Spleen (tissue), 11 donors: ENCODE results near the gene RELCH. TPM values are rescaled to one million over a fixed set of nuclear protein-coding genes. Genes with fewer than 3 reads are reported as not detected.

Experiments
- DNase-seq: peaks from one replicate; pipeline ENCODE4 v3.0.0-alpha.2; 2020
- H3K27ac ChIP-seq, 8 donors: fragments of 200-600 bp; sonication (generic) in 7 of 8; 1 replicate in 4 of 8; 2 replicates in 4 of 8; pipeline versions ENCODE4 v1.5.0 to v1.8.0; 2016 to 2021; ENCODE audit warnings: inconsistent platforms in 4 of 8, mild to moderate bottlenecking in 4 of 8, moderate library complexity in 1 of 8
- H3K27me3 ChIP-seq, 7 donors: fragments of 200-600 bp; sonication (generic) in 6 of 7; replicated peaks in 1 of 7; 1 replicate in 4 of 7; 2 replicates in 3 of 7; pipeline versions ENCODE4 v1.5.0 to v1.8.0; 2016 to 2021; ENCODE audit warnings: inconsistent platforms in 3 of 7, mild to moderate bottlenecking in 1 of 7
- H3K36me3 ChIP-seq, 6 donors: fragments of 200-600 bp; sonication (generic) in 5 of 6; 1 replicate in 4 of 6; 2 replicates in 2 of 6; pipeline versions ENCODE4 v1.5.0 to v1.8.0; 2016 to 2021; ENCODE audit warnings: inconsistent platforms in 2 of 6
- H3K4me1 ChIP-seq, 6 donors: fragments of 200-600 bp; sonication (generic) in 5 of 6; 1 replicate in 3 of 6; 2 replicates in 3 of 6; pipeline versions ENCODE4 v1.5.0 to v1.8.0; 2016 to 2021; ENCODE audit warnings: inconsistent platforms in 3 of 6
- H3K4me3 ChIP-seq, 8 donors: fragments of 200-600 bp; sonication (generic) in 7 of 8; 1 replicate in 4 of 8; 2 replicates in 4 of 8; pipeline versions ENCODE4 v1.5.0 to v1.8.0; 2016 to 2021; ENCODE audit warnings: inconsistent platforms in 4 of 8, mild to moderate bottlenecking in 4 of 8, moderate library complexity in 2 of 8
- H3K9me3 ChIP-seq, 8 donors: fragments of 200-600 bp; sonication (generic) in 7 of 8; 1 replicate in 4 of 8; 2 replicates in 4 of 8; pipeline versions ENCODE4 v1.5.0 to v1.8.0; 2016 to 2021; ENCODE audit warnings: inconsistent platforms in 4 of 8
- POLR2A ChIP-seq, 3 donors: fragments of 450-650 bp; IDR thresholded peaks; one replicate each; pipeline ENCODE4 v1.5.1; 2017; ENCODE audit warnings: antibody characterized with exemption in 3 of 3, mild to moderate bottlenecking in 1 of 3
- POLR2AphosphoS5 ChIP-seq, 3 donors: sonication (generic); formaldehyde crosslinking; IDR thresholded peaks; one replicate each; pipeline ENCODE4 v1.5.1; 2017; ENCODE audit warnings: antibody characterized with exemption in 3 of 3
- WGBS, 5 donors: extraction: QIAGEN DNeasy Blood & Tissue Kit in 3 of 5; methylation state at CpG; one replicate each; pipeline versions ENCODE4 v1.1.5 to v1.1.7; 2013 to 2018; 5-methylcytosine and 5-hydroxymethylcytosine counted together
- intact Hi-C: fragments of 100-400 bp; cut with DNase I; formaldehyde crosslinking; loops from one replicate; pipeline ENCODE4 v1.15.0; 2023; ENCODE audit warnings: low total_unique reads
- polyA plus RNA-seq, 3 donors: library from polyadenylated mRNA; stranded (reverse); fragments of 200-250 nt; gene quantifications; one replicate each; pipeline ENCODE4 v1.2.1, GENCODE V29; 2013
- total RNA-seq, 7 donors: library from RNA; depleted of rRNA in 3 of 7; stranded (reverse); fragments of >200 nt in 3 of 7; fragmentation: NEBNext Ultra II Directional in 4 of 7; extraction: Animal tissue kit (Norgen Biotek cat#: 25700) in 4 of 7; gene quantifications; one replicate each; pipeline versions ENCODE4 v1.1.0 to v1.2.1, GENCODE V29; 2016 to 2021
- TF ChIP-seq, protein P1 (sequence below), 11 experiments: fragments of 200-600 bp in 7 of 11; fragments of 450-650 bp in 4 of 11; sonication (generic) in 4 of 11; IDR thresholded peaks in 8 of 11; conservative IDR thresholded peaks in 3 of 11; 1 replicate in 7 of 11; 2 replicates in 4 of 11; pipeline versions ENCODE4 v1.4.0 to v1.8.0; 2016 to 2021; ENCODE audit warnings: antibody characterized with exemption in 11 of 11, inconsistent platforms in 4 of 11, mild to moderate bottlenecking in 1 of 11
- donor health status: healthy with polysubstance abuse.
- donor health status: DM: no; HTN: no; CAD: no; lungs with moderate emphysema.
- donor health status: DM: no; HTN: no; CAD: no.
- donor health status: Bipolar disorder and iron deficiency.
- donor health status: healthy.
- donor health status: DM: no; HTN: no; CAD: no.
- donor health status: DM: yes; HTN: yes; CAD: no.

RELCH gene
- total and polyA plus RNA-seq, 10 donors, result 11.8 to 75.1 (median 49.3) TPM

DNA sequence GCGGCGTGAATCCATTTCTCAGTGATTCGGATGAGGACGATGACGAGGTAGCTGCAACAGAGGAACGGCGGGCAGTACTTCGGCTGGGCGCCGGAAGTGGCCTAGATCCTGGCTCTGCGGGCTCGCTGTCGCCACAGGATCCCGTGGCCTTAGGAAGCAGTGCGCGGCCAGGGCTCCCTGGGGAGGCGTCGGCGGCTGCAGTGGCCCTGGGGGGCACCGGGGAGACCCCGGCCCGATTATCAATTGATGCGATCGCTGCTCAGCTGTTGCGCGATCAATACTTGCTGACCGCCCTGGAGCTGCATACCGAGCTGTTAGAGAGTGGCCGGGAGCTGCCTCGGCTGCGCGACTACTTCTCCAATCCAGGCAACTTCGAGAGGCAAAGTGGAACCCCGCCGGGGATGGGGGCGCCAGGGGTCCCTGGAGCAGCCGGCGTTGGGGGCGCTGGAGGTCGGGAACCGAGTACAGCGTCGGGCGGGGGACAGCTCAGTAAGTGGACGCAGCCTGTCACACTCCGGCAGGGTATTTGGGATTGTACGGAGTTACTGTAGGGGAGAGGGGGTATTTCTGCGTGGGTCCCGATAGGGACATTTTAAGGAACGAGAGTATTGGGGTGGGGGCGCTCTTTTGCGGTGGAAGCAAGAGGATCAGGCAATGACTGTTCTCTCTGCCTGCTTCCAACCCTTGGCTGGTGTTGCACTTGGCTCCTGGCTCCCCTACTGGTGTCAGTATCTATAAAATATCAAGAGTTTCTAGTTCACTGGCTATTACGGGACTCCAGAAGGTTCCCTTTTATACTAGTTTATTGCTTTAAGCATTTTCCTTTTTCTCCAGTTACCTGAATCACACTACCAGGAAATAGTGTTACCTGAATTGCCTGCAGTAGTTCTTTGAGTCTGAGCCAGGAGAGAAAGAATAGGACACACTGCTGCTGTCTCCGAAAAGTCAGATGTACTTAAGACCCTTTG, 772 bp downstream of the RELCH start:
- DNase-seq, result no peak
- no peaks in the 10 kb centered on the region for H3K36me3 ChIP-seq
- WGBS, 5 donors, result 1 to 2% (median 1%) methylated on average over 23 to 54 of the region's 54 CpGs
- peak overlapping the region; percentile 91 to 100 (median 99) for H3K4me3 ChIP-seq
- intact Hi-C loops, result loop anchor here (5.0 to 10.0 kb wide), 2 partner anchors 59 to 337 kb away; partner anchors contain the start of gene ZCCHC2
- peak overlapping the region; percentile 50 to 91 (median 88) for H3K27ac ChIP-seq
- H3K9me3 ChIP-seq, result no peaks in the 10 kb centered on the region
- TF ChIP-seq, protein P1, sequence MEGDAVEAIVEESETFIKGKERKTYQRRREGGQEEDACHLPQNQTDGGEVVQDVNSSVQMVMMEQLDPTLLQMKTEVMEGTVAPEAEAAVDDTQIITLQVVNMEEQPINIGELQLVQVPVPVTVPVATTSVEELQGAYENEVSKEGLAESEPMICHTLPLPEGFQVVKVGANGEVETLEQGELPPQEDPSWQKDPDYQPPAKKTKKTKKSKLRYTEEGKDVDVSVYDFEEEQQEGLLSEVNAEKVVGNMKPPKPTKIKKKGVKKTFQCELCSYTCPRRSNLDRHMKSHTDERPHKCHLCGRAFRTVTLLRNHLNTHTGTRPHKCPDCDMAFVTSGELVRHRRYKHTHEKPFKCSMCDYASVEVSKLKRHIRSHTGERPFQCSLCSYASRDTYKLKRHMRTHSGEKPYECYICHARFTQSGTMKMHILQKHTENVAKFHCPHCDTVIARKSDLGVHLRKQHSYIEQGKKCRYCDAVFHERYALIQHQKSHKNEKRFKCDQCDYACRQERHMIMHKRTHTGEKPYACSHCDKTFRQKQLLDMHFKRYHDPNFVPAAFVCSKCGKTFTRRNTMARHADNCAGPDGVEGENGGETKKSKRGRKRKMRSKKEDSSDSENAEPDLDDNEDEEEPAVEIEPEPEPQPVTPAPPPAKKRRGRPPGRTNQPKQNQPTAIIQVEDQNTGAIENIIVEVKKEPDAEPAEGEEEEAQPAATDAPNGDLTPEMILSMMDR (IDR thresholded peaks at IDR 0.05 in 8 of 11, conservative IDR thresholded peaks at IDR 0.05 in 3 of 11), result peak in 1 of 11 experiments; percentile 1
- TF ChIP-seq POLR2A (IDR thresholded peaks at IDR 0.05), result no peak
- H3K4me1 ChIP-seq, result peaks cover 33 to 86% (median 65%) of the 10 kb centered on the region in 6 donors
- no peaks in the 10 kb centered on the region for H3K27me3 ChIP-seq

DNA sequence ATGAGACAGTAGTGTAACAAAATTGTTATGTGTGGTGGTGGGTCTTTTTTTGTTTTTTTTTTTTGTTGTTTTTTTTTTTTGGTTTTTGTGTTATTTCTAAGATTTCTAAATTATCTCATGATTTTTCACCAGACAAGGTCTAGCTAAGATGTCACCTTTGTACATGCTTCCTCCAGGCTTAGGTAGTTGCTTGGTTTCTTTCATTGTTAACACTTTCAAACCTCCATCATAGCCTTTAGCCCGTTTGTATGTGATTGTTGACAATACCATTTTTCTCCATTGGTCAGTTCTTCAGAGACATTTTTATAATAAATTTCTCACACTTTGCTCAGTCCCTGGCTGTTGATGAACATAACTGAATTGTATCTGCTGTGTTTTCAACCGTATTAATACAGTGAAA, 2.2 kb downstream of the RELCH start:
- WGBS, 5 donors, result 39 to 48% (median 40%) methylated on average over 2 of the region's 2 CpGs
- no peaks in the 10 kb centered on the region for H3K36me3 ChIP-seq
- no peaks in the 10 kb centered on the region for H3K9me3 ChIP-seq
- H3K27me3 ChIP-seq, result no peaks in the 10 kb centered on the region
- intact Hi-C loops, result loop anchor here (5.0 to 10.0 kb wide), 2 partner anchors 58 to 336 kb away; partner anchors contain the start of gene ZCCHC2
- no peak overlapping the region for H3K27ac ChIP-seq
- H3K4me3 ChIP-seq, result peak overlapping the region in 7 of 8 donors; percentile 91 to 100 (median 99)
- TF ChIP-seq POLR2AphosphoS5 (IDR thresholded peaks at IDR 0.05) (no peak), POLR2A (IDR thresholded peaks at IDR 0.05) (no peak)
- TF ChIP-seq, protein P1 (IDR thresholded peaks at IDR 0.05 in 8 of 11, conservative IDR thresholded peaks at IDR 0.05 in 3 of 11), result no peak
- DNase-seq, result no peak
- H3K4me1 ChIP-seq, result peaks cover 36 to 90% (median 72%) of the 10 kb centered on the region in 6 donors

DNA sequence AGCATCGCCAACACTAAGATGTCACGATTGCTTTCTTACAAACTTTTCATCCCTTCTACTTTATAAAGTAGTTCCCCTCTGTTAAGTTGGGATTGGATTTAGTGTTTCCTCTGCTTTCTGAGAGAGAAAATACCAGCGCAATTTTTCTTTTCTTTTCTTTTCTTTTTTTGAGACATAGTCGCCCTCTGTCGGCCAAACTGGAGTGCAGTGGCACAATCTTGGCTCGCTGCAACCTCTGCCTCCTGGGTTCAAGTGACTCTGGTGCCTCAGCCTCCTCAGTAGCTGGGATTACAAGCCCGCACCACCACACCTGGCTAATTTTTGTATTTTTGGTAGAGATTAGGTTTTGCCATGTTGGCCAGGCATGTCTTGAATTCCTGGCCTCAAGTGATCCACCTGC, 9.0 kb downstream of the RELCH start:
- intact Hi-C loops, result no loop called here
- 91 to 97% (median 92%) methylated on average over 7 of the region's 7 CpGs for WGBS, 5 donors
- no peaks in the 10 kb centered on the region for H3K27me3 ChIP-seq
- peaks cover 7 to 96% (median 58%) of the 10 kb centered on the region in 6 donors for H3K4me1 ChIP-seq
- TF ChIP-seq POLR2AphosphoS5 (IDR thresholded peaks at IDR 0.05) (no peak), POLR2A (IDR thresholded peaks at IDR 0.05) (no peak)
- TF ChIP-seq, protein P1 (IDR thresholded peaks at IDR 0.05 in 8 of 11, conservative IDR thresholded peaks at IDR 0.05 in 3 of 11), result no peak
- no peak overlapping the region for H3K4me3 ChIP-seq
- no peak overlapping the region for H3K27ac ChIP-seq
- no peak for DNase-seq
- no peaks in the 10 kb centered on the region for H3K9me3 ChIP-seq
- no peaks in the 10 kb centered on the region for H3K36me3 ChIP-seq

DNA sequence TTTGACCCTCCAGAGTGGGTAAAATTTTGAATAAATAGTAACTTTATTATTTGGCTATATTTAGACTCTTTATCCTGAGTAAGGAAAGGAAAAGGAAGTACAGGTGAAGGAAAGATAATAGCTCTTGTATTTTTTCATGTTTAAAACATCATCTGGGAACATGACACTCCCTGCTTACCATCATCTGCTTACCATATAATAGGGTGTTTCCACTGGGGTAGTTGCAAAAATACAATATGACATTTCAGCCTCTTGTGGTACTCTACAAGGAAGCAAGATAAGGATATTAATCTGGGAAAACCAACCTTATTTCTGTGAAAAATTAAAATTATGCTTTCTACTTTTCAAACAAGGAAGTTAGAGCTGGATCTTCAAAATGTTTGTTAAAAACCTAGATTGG, 9.9 kb downstream of the RELCH start:
- Histone ChIP-seq H3K36me3 (no peaks in the 10 kb centered on the region), H3K4me1 (peaks cover 3 to 94% (median 51%) of the 10 kb centered on the region in 6 donors), H3K27me3 (no peaks in the 10 kb centered on the region), H3K9me3 (no peaks in the 10 kb centered on the region), H3K27ac (no peak overlapping the region), H3K4me3 (no peak overlapping the region)
- TF ChIP-seq, protein P1 (IDR thresholded peaks at IDR 0.05 in 8 of 11, conservative IDR thresholded peaks at IDR 0.05 in 3 of 11), result no peak
- no peak for TF ChIP-seq POLR2A (IDR thresholded peaks at IDR 0.05)
- no peak for TF ChIP-seq POLR2AphosphoS5 (IDR thresholded peaks at IDR 0.05)
- intact Hi-C loops, result no loop called here
- no peak for DNase-seq
